ENCODE data around the gene ZNF331. TPM values are rescaled to one million over a fixed set of nuclear protein-coding genes. Genes with fewer than 3 reads are reported as not detected.
"Not testable (repeated sequence)": the region's sequence is repeated elsewhere in the genome, so short reads cannot be mapped to it uniquely, and the experiment has no call there.

ZNF331 gene
- 10.1 TPM for total RNA-seq
- long read RNA-seq, transcript ZNF331-202 (6 exons, 2,248 nt), result major isoform, 10 of 24 reads
- long read RNA-seq, partial matches to known transcripts, result 0 of 24 reads
- long read RNA-seq, other reads (novel, unspliced or antisense), result 5 of 24 reads

GRCh38 chr19:53537521-53538377 is at the start of gene ZNF331:
TSS of gene ZNF331 (plus strand) at chr19:53538145. CDS start at chr19:53569377, 31,232 bp downstream.
- intact Hi-C loops (cut with micrococcal nuclease), result no loop called here
- H3K27me3 ChIP-seq (ENCODE audit: low read depth), result no peaks in the 10 kb centered on the region
- H3K9me3 ChIP-seq (replicated peaks), result no peaks in the 10 kb centered on the region
- H3K36me3 ChIP-seq, result peaks cover 7% of the 10 kb centered on the region
- peak; percentile 80 for DNase-seq
- peak; percentile 66 for TF ChIP-seq CTCF (IDR thresholded peaks at IDR 0.05; ENCODE audit: borderline replicate concordance)
- peaks cover 18% of the 10 kb centered on the region for H3K4me1 ChIP-seq
- H3K4me3 ChIP-seq, result peak within 1 kb of the TSS; percentile 77
- peak within 1 kb of the TSS; percentile 89 for H3K27ac ChIP-seq (replicated peaks)

GRCh38 chr19:53492153-53492552 is 45.8 kb upstream of the ZNF331 start:
- peaks cover 85% of the 10 kb centered on the region for H3K9me3 ChIP-seq (replicated peaks)

GRCh38 chr19:53497311-53498023 is 40.5 kb upstream of the ZNF331 start:
- H3K4me1 ChIP-seq; intact Hi-C loops (cut with micrococcal nuclease); H3K4me3 ChIP-seq; H3K27ac ChIP-seq (replicated peaks); DNase-seq: not testable (repeated sequence)
- H3K27me3 ChIP-seq (ENCODE audit: low read depth), result peaks cover 22% of the 10 kb centered on the region
- H3K36me3 ChIP-seq, result peaks cover 13% of the 10 kb centered on the region
- H3K9me3 ChIP-seq (replicated peaks), result peaks cover 37% of the 10 kb centered on the region

More at GRCh38 chr19:53492153-53492552, 45.8 kb upstream of the ZNF331 start:
- no peaks in the 10 kb centered on the region for H3K27me3 ChIP-seq (ENCODE audit: low read depth)
- intact Hi-C loops (cut with micrococcal nuclease), result no loop called here
- no peak overlapping the region for H3K4me3 ChIP-seq
- no peak overlapping the region for H3K27ac ChIP-seq (replicated peaks)
- DNase-seq, result no peak
- H3K4me1 ChIP-seq, result no peaks in the 10 kb centered on the region
- TF ChIP-seq CTCF (IDR thresholded peaks at IDR 0.05; ENCODE audit: borderline replicate concordance), result no peak
- H3K36me3 ChIP-seq, result peaks cover 66% of the 10 kb centered on the region

GRCh38 chr19:53498024-53498395 is 39.9 kb upstream of the ZNF331 start:
- H3K4me1 ChIP-seq, DNase-seq: not testable (repeated sequence)
- peaks cover 27% of the 10 kb centered on the region for H3K27me3 ChIP-seq (ENCODE audit: low read depth)

DNA sequence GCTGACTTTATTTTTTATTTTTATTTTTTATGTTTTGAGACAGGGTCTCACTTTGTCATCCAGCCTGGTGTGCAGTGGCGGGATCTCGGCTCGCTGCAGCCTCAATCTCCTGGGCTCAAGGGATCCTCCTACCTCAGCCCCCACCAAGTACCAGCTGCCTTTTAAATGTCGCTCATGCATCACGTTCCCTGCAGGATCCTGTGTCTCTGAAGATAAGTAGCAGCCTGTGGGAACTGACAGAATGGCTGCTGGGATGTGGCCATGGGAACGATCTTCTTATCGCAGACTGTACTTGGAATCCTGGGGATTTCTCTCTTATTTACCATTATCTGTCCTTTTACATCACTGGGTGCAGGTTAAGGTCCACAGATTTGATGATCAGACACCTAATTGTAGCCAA is 34.8 kb upstream of the ZNF331 start:
- not testable (repeated sequence) for DNase-seq; H3K9me3 ChIP-seq (replicated peaks); H3K36me3 ChIP-seq; H3K4me1 ChIP-seq; H3K4me3 ChIP-seq
- intact Hi-C loops (cut with micrococcal nuclease), result loop anchor here (10.0 kb wide), 1 partner anchor 68 kb away; the partner anchor contains the start of gene ZNF761
- Histone ChIP-seq H3K27ac (replicated peaks) (peak overlapping the region; percentile 1), H3K27me3 (ENCODE audit: low read depth) (peaks cover 54% of the 10 kb centered on the region)

More at GRCh38 chr19:53498024-53498395, 39.9 kb upstream of the ZNF331 start:
- H3K36me3 ChIP-seq; intact Hi-C loops (cut with micrococcal nuclease); H3K27ac ChIP-seq (replicated peaks); H3K4me3 ChIP-seq: not testable (repeated sequence)
- peaks cover 31% of the 10 kb centered on the region for H3K9me3 ChIP-seq (replicated peaks)

DNA sequence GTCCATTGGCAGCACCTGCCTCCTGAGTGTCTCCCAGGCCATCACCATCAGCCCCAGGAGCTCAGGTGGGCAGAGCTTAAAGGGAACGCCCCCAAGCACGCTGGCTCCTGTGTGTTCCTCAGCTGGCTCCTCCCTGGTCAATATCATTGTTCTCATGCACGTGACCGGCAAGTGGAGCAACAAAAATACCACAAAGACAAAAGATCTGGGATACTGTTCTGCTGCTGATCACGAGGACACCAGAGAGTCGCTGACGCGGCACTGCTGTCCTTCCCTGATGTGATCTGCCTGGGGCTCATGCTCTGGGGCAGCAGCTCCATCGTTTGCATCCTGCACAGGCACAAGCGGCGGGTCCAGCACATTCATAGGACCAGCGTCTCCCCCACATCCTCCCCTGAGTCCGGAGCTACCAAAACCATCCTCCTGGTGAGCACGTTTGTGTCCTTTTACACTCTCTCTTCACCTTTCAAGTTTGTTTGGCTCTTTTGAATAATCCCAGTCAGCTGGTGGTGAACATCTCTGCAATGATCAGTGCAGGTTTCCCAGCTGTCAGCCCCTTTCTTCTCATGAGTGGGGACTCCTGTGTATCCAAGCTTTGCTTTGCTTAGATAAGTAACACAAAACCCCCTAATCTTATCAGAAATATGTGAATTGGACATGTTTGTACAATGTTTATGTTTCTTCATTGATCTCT is 34.1 kb upstream of the ZNF331 start:
- peaks cover 57% of the 10 kb centered on the region for H3K27me3 ChIP-seq (ENCODE audit: low read depth)
- not testable (repeated sequence) for H3K36me3 ChIP-seq; H3K4me1 ChIP-seq; H3K4me3 ChIP-seq; DNase-seq; H3K9me3 ChIP-seq (replicated peaks); H3K27ac ChIP-seq (replicated peaks)
- intact Hi-C loops (cut with micrococcal nuclease), result loop anchor here (10.0 kb wide), 1 partner anchor 69 kb away; the partner anchor contains the start of gene ZNF761

DNA sequence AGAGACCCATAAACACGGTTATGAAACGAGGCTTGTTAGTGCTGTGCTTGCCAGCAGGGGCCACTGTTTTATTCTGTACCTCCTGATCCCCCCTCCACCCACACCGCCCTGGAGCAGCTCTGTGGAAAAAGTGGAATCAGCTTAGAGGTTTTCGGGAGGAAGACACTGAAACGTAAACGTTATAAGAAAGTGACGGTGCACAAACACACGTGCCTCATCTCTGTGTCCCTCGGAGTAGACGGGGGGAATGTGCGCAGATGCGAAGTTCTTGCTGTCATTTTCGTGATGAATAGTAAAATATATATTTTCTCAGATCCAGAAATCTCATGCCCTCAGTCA is 33.6 kb upstream of the ZNF331 start:
- not testable (repeated sequence) for H3K9me3 ChIP-seq (replicated peaks); H3K4me1 ChIP-seq; DNase-seq; H3K36me3 ChIP-seq
- intact Hi-C loops (cut with micrococcal nuclease), result loop anchor here (10.0 kb wide), 1 partner anchor 70 kb away; the partner anchor contains the start of gene ZNF761
- Histone ChIP-seq H3K27ac (replicated peaks) (peak overlapping the region; percentile 42), H3K27me3 (ENCODE audit: low read depth) (peaks cover 62% of the 10 kb centered on the region), H3K4me3 (peak overlapping the region; percentile 51)
- peak; percentile 28 for TF ChIP-seq CTCF (IDR thresholded peaks at IDR 0.05; ENCODE audit: borderline replicate concordance)

Data from left ventricle myocardium inferior (tissue), 1 donor.